Body of pancreas (tissue), 4 donors: ENCODE data around the gene KIF1A.

Experiments
- CTCF ChIP-seq, 7 experiments: fragments of 450-650 bp in 4 of 7; fragments of 200-600 bp in 3 of 7; sonication (generic) in 3 of 7; IDR thresholded peaks; one replicate each; pipeline ENCODE4 v1.5.1; 2016 to 2019; ENCODE audit warnings: antibody characterized with exemption in 7 of 7
- POLR2A ChIP-seq, 3 donors: fragments of 450-650 bp; IDR thresholded peaks; one replicate each; pipeline ENCODE4 v1.6.1; 2016; ENCODE audit warnings: antibody characterized with exemption in 3 of 3, mild to moderate bottlenecking in 2 of 3

- TF ChIP-seq CTCF (IDR thresholded peaks at IDR 0.05): no peak
- no peak for TF ChIP-seq POLR2A (IDR thresholded peaks at IDR 0.05)
Observed at GRCh38 chr2:240791821-240792628, 28.0 kb downstream of the KIF1A start.
